ENCODE results near the gene MDK. TPM values are rescaled to one million over a fixed set of nuclear protein-coding genes. Genes with fewer than 3 reads are reported as not detected.

Gene MDK
- total and polyA plus RNA-seq, 3 donors from 2014 or later: 14.4 to 51.5 (median 14.5) TPM

DNA sequence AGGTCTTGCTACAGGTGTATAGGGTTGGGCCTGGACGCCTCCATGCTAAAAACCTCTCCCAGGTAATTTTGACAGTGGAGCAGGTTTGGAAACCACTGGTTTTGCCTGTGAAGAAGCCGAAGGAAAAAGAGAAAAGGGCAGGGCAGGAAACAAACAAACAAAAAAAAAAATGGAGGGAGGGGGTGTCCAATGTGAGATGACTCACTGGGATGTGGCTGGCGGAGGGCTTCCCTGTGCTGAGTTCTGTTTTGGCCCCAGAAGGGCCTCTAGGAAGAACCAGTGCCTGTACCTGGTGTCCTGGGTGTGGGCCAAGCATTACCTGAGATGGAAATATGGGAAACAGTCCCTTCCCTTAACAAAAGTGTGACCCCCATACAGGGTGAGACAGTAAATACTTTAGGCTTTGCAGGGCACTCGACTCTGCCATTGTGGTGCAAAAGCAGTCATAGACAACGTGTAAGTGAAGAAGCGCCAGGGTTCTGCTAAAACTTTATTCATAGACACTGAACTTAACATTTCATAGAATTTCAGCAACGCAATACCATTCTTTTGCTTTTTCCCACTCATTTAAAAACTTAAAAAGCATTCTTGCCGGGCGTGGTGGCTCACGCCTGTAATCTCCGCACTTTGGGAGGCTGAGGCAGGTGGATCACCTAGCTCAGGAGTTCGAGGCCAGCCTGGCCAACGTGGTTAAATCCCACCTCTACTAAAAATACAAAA is 43.7 kb upstream of the MDK start:
- H3K27ac ChIP-seq: no peak overlapping the region
- H3K27me3 ChIP-seq: no peaks in the 10 kb centered on the region
- DNase-seq: no peak
- TF ChIP-seq, protein P1, sequence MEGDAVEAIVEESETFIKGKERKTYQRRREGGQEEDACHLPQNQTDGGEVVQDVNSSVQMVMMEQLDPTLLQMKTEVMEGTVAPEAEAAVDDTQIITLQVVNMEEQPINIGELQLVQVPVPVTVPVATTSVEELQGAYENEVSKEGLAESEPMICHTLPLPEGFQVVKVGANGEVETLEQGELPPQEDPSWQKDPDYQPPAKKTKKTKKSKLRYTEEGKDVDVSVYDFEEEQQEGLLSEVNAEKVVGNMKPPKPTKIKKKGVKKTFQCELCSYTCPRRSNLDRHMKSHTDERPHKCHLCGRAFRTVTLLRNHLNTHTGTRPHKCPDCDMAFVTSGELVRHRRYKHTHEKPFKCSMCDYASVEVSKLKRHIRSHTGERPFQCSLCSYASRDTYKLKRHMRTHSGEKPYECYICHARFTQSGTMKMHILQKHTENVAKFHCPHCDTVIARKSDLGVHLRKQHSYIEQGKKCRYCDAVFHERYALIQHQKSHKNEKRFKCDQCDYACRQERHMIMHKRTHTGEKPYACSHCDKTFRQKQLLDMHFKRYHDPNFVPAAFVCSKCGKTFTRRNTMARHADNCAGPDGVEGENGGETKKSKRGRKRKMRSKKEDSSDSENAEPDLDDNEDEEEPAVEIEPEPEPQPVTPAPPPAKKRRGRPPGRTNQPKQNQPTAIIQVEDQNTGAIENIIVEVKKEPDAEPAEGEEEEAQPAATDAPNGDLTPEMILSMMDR (IDR thresholded peaks at IDR 0.05): no peak
- TF ChIP-seq POLR2A (IDR thresholded peaks at IDR 0.05): no peak
- no peaks in the 10 kb centered on the region for H3K9me3 ChIP-seq
- H3K4me3 ChIP-seq: no peak overlapping the region
- peaks cover 14% of the 10 kb centered on the region for H3K4me1 ChIP-seq
- intact Hi-C loops (cut with DNase I; ENCODE audit: low total_unique reads): no loop called here
- 88 to 94% methylated on average over 13 of the region's 13 CpGs for whole genome bisulfite sequencing, 2 donors
- no peaks in the 10 kb centered on the region for H3K36me3 ChIP-seq (ENCODE audit: low read depth, missing control alignments)

- no peak overlapping the region for H3K27ac ChIP-seq
- TF ChIP-seq, protein P1 (IDR thresholded peaks at IDR 0.05): no peak
- no peak for TF ChIP-seq POLR2A (IDR thresholded peaks at IDR 0.05)
- intact Hi-C loops (cut with DNase I; ENCODE audit: low total_unique reads): no loop called here
- H3K4me1 ChIP-seq: peaks cover 23% of the 10 kb centered on the region
- H3K9me3 ChIP-seq: no peaks in the 10 kb centered on the region
- H3K4me3 ChIP-seq: no peak overlapping the region
- H3K27me3 ChIP-seq: no peaks in the 10 kb centered on the region
- no peaks in the 10 kb centered on the region for H3K36me3 ChIP-seq (ENCODE audit: low read depth, missing control alignments)
- 66 to 78% methylated on average over 9 of the region's 9 CpGs for WGBS, 2 donors
- DNase-seq: no peak
Measured at GRCh38 chr11:46338636-46338987, 42.9 kb upstream of the MDK start.

DNA sequence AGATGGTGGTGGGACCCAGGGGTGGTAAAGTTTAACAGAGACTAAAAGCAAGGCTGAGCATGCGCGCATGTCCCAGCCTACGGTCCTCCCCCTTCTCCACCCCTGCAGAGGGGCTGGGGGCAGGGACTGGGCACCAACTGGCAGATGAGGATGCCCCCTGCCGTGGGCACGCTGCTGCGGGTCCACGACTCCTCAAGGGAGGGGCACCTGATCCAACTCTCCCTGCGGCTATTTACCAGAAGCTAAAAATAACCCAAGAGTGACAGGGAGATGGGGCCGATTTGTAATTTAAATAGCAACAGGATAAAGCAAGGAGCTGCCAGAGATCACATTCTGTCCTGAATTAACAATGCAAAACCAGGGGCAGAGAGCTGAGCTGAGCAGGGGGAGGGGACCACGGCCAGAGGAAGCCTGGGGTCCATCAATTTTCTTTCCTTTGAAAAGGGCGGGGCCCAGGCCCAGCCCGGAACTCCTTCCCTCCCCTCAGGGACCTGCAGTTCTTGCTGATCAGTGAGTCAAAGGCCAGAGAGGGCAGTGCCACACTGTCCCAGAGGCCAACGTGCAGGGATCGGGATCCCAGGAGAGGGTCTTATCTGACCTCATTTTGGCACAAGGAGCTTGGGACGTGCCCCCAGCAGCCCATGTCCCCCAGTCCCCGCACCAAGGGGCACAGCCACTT is 42.3 kb upstream of the MDK start:
- H3K4me1 ChIP-seq: peaks cover 28% of the 10 kb centered on the region
- H3K27ac ChIP-seq: no peak overlapping the region
- intact Hi-C loops (cut with DNase I; ENCODE audit: low total_unique reads): no loop called here
- no peak for TF ChIP-seq POLR2A (IDR thresholded peaks at IDR 0.05)
- TF ChIP-seq, protein P1 (IDR thresholded peaks at IDR 0.05): no peak
- H3K27me3 ChIP-seq: no peaks in the 10 kb centered on the region
- DNase-seq: no peak
- H3K9me3 ChIP-seq: no peaks in the 10 kb centered on the region
- H3K36me3 ChIP-seq (ENCODE audit: low read depth, missing control alignments): no peaks in the 10 kb centered on the region
- 35 to 50% methylated on average over 16 of the region's 16 CpGs for WGBS, 2 donors
- no peak overlapping the region for H3K4me3 ChIP-seq

DNA sequence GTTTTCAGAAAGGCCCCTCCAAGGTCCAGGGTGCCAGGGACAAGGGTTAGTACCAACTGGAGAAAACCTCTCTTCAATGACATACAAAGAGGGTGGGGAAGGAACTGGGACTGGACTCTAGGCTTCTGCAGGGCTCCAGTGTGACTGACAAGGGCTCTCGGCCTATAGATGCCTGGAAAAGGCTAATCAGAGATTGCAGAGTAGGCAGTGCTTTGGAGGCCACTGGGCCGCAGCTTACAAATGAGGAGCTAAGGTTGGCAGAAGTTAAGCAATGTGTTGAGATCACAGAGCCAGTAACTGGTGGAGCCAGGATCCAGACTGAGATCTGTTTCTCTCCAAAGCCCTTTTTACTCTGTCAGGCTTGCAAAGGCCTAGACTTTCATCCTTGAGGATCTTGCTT is 41.7 kb upstream of the MDK start:
- no peaks in the 10 kb centered on the region for H3K27me3 ChIP-seq
- H3K27ac ChIP-seq: no peak overlapping the region
- H3K4me1 ChIP-seq: peaks cover 29% of the 10 kb centered on the region
- 92 to 94% methylated on average over 2 of the region's 2 CpGs for WGBS, 2 donors
- H3K9me3 ChIP-seq: no peaks in the 10 kb centered on the region
- DNase-seq: no peak
- H3K4me3 ChIP-seq: no peak overlapping the region
- H3K36me3 ChIP-seq (ENCODE audit: low read depth, missing control alignments): no peaks in the 10 kb centered on the region
- TF ChIP-seq, protein P1 (IDR thresholded peaks at IDR 0.05): no peak
- TF ChIP-seq POLR2A (IDR thresholded peaks at IDR 0.05): no peak
- intact Hi-C loops (cut with DNase I; ENCODE audit: low total_unique reads): no loop called here
